Mesothelial cell of epicardium (in vitro differentiated cells): ENCODE data around the gene PPY. TPM values are rescaled to one million over a fixed set of nuclear protein-coding genes. Genes with fewer than 3 reads are reported as not detected.
"Not testable (repeated sequence)": the region's sequence is repeated elsewhere in the genome, so short reads cannot be mapped to it uniquely, and the experiment has no call there.

Experiments used
- DNase-seq, 2 experiments: peaks; one replicate each; pipeline ENCODE4 v3.0.0; 2021; ENCODE audit warnings: low spot score in 2 of 2; ENCODE audit not compliant: unreplicated experiment in 2 of 2
- H3K27ac Mint-ChIP-seq: 2 replicates; pipeline ENCODE4 v1.8.0; 2021; ENCODE audit warnings: mixed read lengths
- H3K27me3 Mint-ChIP-seq: 2 replicates; pipeline ENCODE4 v1.8.0; 2021; ENCODE audit warnings: low read depth, mixed read lengths
- H3K36me3 Mint-ChIP-seq: 2 replicates; pipeline ENCODE4 v1.8.0; 2021; ENCODE audit warnings: mixed read lengths
- H3K4me1 Mint-ChIP-seq: 2 replicates; pipeline ENCODE4 v1.8.0; 2021; ENCODE audit warnings: mixed read lengths
- H3K4me3 Mint-ChIP-seq: 2 replicates; pipeline ENCODE4 v1.8.0; 2021; ENCODE audit warnings: mild to moderate bottlenecking, moderate library complexity, mixed read lengths
- H3K9me3 Mint-ChIP-seq: 2 replicates; pipeline ENCODE4 v1.8.0; 2021; ENCODE audit warnings: mixed read lengths
- CTCF ChIP-seq: fragments of 200-600 bp; sonication (generic); IDR thresholded peaks from one replicate; pipeline ENCODE4 v1.5.0; 2021; ENCODE audit warnings: antibody characterized with exemption; ENCODE audit not compliant: unreplicated experiment
- total RNA-seq: library from RNA; stranded (reverse); gene quantifications from 3 replicates; pipeline ENCODE4 v1.2.1, GENCODE V29; 2021

The PPY gene
- total RNA-seq, 1 donor from 2014 or later, result not detected

- no peak for DNase-seq
- no peak for TF ChIP-seq CTCF
- peak overlapping the region; percentile 10 for H3K4me3 Mint-ChIP-seq
- H3K4me1 Mint-ChIP-seq, result peaks cover 33% of the 10 kb centered on the region
- H3K27ac Mint-ChIP-seq, result no peak overlapping the region
- peaks cover 6% of the 10 kb centered on the region for H3K27me3 Mint-ChIP-seq
- H3K36me3 Mint-ChIP-seq, result no peaks in the 10 kb centered on the region
- no peaks in the 10 kb centered on the region for H3K9me3 Mint-ChIP-seq
Observed at GRCh38 chr17:43898446-43898845, 43.8 kb downstream of the PPY start.

- Mint-ChIP-seq H3K27me3 (peaks cover 6% of the 10 kb centered on the region), H3K36me3 (no peaks in the 10 kb centered on the region), H3K9me3 (no peaks in the 10 kb centered on the region), H3K4me1 (peaks cover 33% of the 10 kb centered on the region), H3K27ac (no peak overlapping the region), H3K4me3 (no peak overlapping the region)
- no peak for DNase-seq
- TF ChIP-seq CTCF, result no peak
Observed at GRCh38 chr17:43897831-43898230, 44.4 kb downstream of the PPY start.

DNA sequence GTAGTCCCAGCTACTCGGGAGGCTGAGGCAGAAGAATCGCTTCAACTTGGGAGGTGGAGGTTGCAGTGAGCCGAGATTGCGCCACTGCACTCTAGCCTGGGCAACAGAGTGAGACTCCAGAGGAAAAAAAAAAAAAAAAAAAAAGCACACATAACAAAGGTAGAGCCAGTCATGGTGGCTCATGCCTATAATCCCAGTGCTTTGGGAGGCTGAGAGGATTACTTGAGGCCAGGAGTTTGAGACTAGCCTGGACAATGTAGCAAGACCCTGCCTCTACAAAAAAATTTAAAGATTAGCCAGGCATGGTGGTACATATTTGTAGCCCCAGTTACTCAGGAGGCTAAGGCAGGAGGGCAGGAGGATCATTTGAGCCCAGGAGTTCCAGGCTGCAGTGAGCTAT, 47.8 kb downstream of the PPY start:
- H3K4me1 Mint-ChIP-seq, result peaks cover 14% of the 10 kb centered on the region
- H3K9me3 Mint-ChIP-seq, DNase-seq, H3K4me3 Mint-ChIP-seq, H3K27ac Mint-ChIP-seq, H3K27me3 Mint-ChIP-seq, H3K36me3 Mint-ChIP-seq: not testable (repeated sequence)

- Mint-ChIP-seq H3K27ac (no peak overlapping the region), H3K36me3 (no peaks in the 10 kb centered on the region), H3K4me3 (no peak overlapping the region), H3K9me3 (no peaks in the 10 kb centered on the region), H3K27me3 (no peaks in the 10 kb centered on the region), H3K4me1 (peaks cover 3% of the 10 kb centered on the region)
- TF ChIP-seq CTCF, result no peak
- DNase-seq, result no peak
Observed at GRCh38 chr17:43892647-43892952, 49.7 kb downstream of the PPY start.

DNA sequence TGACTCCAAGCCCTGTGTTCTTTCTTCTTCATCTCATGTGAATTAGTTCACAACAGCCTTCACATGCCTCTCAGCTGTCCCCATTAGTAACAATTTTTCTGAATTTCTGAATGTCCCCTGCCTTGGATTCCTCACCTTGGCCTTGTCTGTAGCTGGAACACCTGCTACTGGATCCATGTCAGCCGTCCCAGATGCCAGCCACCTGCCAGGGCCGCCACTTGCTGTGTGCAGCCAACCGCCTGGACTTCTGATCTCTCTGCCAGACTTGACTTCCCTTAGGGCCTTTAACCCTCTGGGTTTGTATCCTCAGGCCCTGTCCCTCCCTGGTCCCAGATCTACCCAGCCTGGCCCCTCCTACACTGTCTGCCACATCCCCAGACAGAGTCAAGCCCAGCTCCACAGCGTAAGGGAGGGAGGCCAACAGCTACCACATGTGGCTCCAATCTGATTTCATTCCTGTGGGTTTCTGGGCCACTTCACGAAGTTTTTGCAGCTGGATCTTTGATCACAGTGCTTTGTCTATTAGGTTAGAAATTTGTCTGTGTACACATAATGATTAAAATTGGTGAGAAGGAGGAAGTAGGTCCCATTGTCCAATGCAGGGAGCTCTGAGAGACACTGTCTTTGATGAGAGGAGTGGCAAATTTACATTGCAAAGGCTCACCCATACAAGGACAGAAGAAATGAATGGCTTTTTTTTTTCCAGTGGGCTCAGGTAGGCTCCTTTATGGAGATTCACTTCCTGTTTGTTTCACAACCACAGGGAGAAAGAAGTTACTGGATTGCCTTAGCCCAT, 50.2 kb downstream of the PPY start:
- no peak for TF ChIP-seq CTCF
- no peak overlapping the region for H3K4me3 Mint-ChIP-seq
- H3K27me3 Mint-ChIP-seq, result no peaks in the 10 kb centered on the region
- no peaks in the 10 kb centered on the region for H3K36me3 Mint-ChIP-seq
- no peak overlapping the region for H3K27ac Mint-ChIP-seq
- H3K9me3 Mint-ChIP-seq, result no peaks in the 10 kb centered on the region
- H3K4me1 Mint-ChIP-seq, result no peaks in the 10 kb centered on the region
- DNase-seq, result no peak

Other genes with a start within 250 kb of the PPY start
- gene SOST, start 183.7 kb downstream of the PPY start, total RNA-seq, result 0.23 to 0.33 TPM (median 0.27 TPM) in 3 replicates
- 41.9 to 45.0 TPM (median 42.8 TPM) in 3 replicates for gene DUSP3, start 163.5 kb downstream of the PPY start, total RNA-seq
- 0.07 TPM in 1 of 3 replicates, not detected in the others for gene CFAP97D1, start 162.0 kb downstream of the PPY start, total RNA-seq
- gene MPP3, start 109.3 kb downstream of the PPY start, total RNA-seq, result 22.9 to 24.3 TPM (median 22.9 TPM) in 3 replicates
- 0.18 TPM in 1 of 3 replicates, not detected in the others for gene CD300LG, start 95.3 kb downstream of the PPY start, total RNA-seq
- 11.6 to 14.1 TPM (median 13.0 TPM) in 3 replicates for gene MPP2, start 34.9 kb downstream of the PPY start, total RNA-seq
- gene PYY, start 11.5 kb upstream of the PPY start, total RNA-seq, result not detected in 3 replicates
- 0.42 to 0.88 TPM (median 0.82 TPM) in 3 replicates for gene NAGS, start 62.1 kb upstream of the PPY start, total RNA-seq
- 34.2 to 36.4 TPM (median 35.8 TPM) in 3 replicates for gene TMEM101, start 72.5 kb upstream of the PPY start, total RNA-seq
- gene LSM12, start 124.2 kb upstream of the PPY start, total RNA-seq, result 51.4 to 60.8 TPM (median 58.0 TPM) in 3 replicates
- 58.3 to 63.2 TPM (median 61.4 TPM) in 3 replicates for gene G6PC3, start 128.3 kb upstream of the PPY start, total RNA-seq
- 33.4 to 34.1 TPM (median 33.5 TPM) in 3 replicates for gene HDAC5, start 181.2 kb upstream of the PPY start, total RNA-seq
- 6.0 to 6.4 TPM (median 6.2 TPM) in 3 replicates for gene HROB, start 199.5 kb upstream of the PPY start, total RNA-seq
- gene ASB16, start 228.2 kb upstream of the PPY start, total RNA-seq, result 0.14 to 0.16 TPM in 2 of 3 replicates, not detected in the other
- gene TMUB2, start 244.5 kb upstream of the PPY start, total RNA-seq, result 35.7 to 39.0 TPM (median 37.0 TPM) in 3 replicates